WTC11 (cell line): ENCODE data around the gene SLC6A16. TPM values are rescaled to one million over a fixed set of nuclear protein-coding genes. Genes with fewer than 3 reads are reported as not detected.

Experiments
- ATAC-seq: fragments of 200-7000 bp; cut with Tn5 transposase; 2 replicates; pipeline ENCODE4 v1.10.0; 2021; ENCODE audit warnings: mild to moderate bottlenecking, moderate library complexity
- CTCF ChIA-PET: fragments of 300-600 bp; sonication (Branson Sonifier 250); formaldehyde crosslinking; loops from one replicate; lab custom pipeline; 2021; ENCODE audit warnings: antibody characterized with exemption; lab: Charles Lee
- POLR2A ChIA-PET: fragments of 350-600 bp; sonication (Branson Sonifier 250); formaldehyde crosslinking; loops from one replicate; lab custom pipeline; 2021; ENCODE audit warnings: antibody characterized with exemption; lab: Charles Lee
- DNase-seq: peaks from one replicate; pipeline ENCODE4 v3.0.0; 2021; ENCODE audit warnings: low spot score
- H3K27ac Mint-ChIP-seq: 2 replicates; pipeline ENCODE4 v1.8.0; 2021; ENCODE audit warnings: mixed read lengths
- H3K27me3 Mint-ChIP-seq: 2 replicates; pipeline ENCODE4 v1.8.0; 2021; ENCODE audit warnings: low read depth, mild to moderate bottlenecking, moderate library complexity, mixed read lengths
- H3K36me3 Mint-ChIP-seq: 2 replicates; pipeline ENCODE4 v1.8.0; 2021; ENCODE audit warnings: mixed read lengths
- H3K4me1 Mint-ChIP-seq: 2 replicates; pipeline ENCODE4 v1.8.0; 2022; ENCODE audit warnings: mixed read lengths
- H3K4me3 Mint-ChIP-seq: 2 replicates; pipeline ENCODE4 v1.8.0; 2021; ENCODE audit warnings: mild to moderate bottlenecking, moderate library complexity, mixed read lengths
- H3K9me3 Mint-ChIP-seq: 2 replicates; pipeline ENCODE4 v1.8.0; 2021; ENCODE audit warnings: mixed read lengths
- CDX4 ChIP-seq: fragments of 250-450 bp; sonication (Bioruptor Pico); IDR thresholded peaks from 2 replicates; pipeline ENCODE4 v1.9.0; 2021; ENCODE audit warnings: moderate library complexity, mild to moderate bottlenecking, inconsistent platforms, borderline replicate concordance
- CTCF ChIP-seq: fragments of 200-600 bp; IDR thresholded peaks from 2 replicates; pipeline ENCODE4 v1.8.0; 2022; ENCODE audit warnings: antibody characterized with exemption
- E2F1 ChIP-seq: sonication (generic); formaldehyde crosslinking; IDR thresholded peaks from 2 replicates; pipeline ENCODE4 v1.8.0; 2022; ENCODE audit warnings: mild to moderate bottlenecking, missing genetic modification reagents
- FOXP4 ChIP-seq: sonication (generic); formaldehyde crosslinking; IDR thresholded peaks from 2 replicates; pipeline ENCODE4 v1.8.0; 2022; ENCODE audit warnings: mild to moderate bottlenecking, missing genetic modification reagents
- MLX ChIP-seq: sonication (generic); formaldehyde crosslinking; IDR thresholded peaks from 2 replicates; pipeline ENCODE4 v1.8.1; 2023; ENCODE audit warnings: mild to moderate bottlenecking, missing genetic modification reagents, moderate library complexity
- MYBL2 ChIP-seq: sonication (generic); formaldehyde crosslinking; IDR thresholded peaks from 2 replicates; pipeline ENCODE4 v1.8.1; 2023; ENCODE audit warnings: mild to moderate bottlenecking, moderate library complexity, missing genetic modification reagents
- OVOL2 ChIP-seq: fragments of 250-450 bp; sonication (Bioruptor Pico); IDR thresholded peaks from 2 replicates; pipeline ENCODE4 v1.9.0; 2021; ENCODE audit warnings: mild to moderate bottlenecking, borderline replicate concordance
- RELA ChIP-seq: sonication (generic); formaldehyde crosslinking; IDR thresholded peaks from 2 replicates; pipeline ENCODE4 v1.8.1; 2022; ENCODE audit warnings: missing genetic modification reagents, mild to moderate bottlenecking, borderline replicate concordance
- SMAD3 ChIP-seq: sonication (generic); formaldehyde crosslinking; IDR thresholded peaks from 2 replicates; pipeline ENCODE4 v1.8.0; 2022; ENCODE audit warnings: missing genetic modification reagents, mild to moderate bottlenecking, borderline replicate concordance
- STAT6 ChIP-seq: sonication (generic); formaldehyde crosslinking; conservative IDR thresholded peaks from 2 replicates; pipeline ENCODE4 v1.8.1; 2023; ENCODE audit warnings: mild to moderate bottlenecking, low read depth, missing genetic modification reagents, moderate library complexity
- TCF7 ChIP-seq: sonication (generic); formaldehyde crosslinking; IDR thresholded peaks from 2 replicates; pipeline ENCODE4 v1.8.0; 2022; ENCODE audit warnings: mild to moderate bottlenecking, low read depth, missing genetic modification reagents, moderate library complexity
- TP53 ChIP-seq: sonication (generic); formaldehyde crosslinking; IDR thresholded peaks from 2 replicates; pipeline ENCODE4 v1.8.1; 2023; ENCODE audit warnings: mild to moderate bottlenecking, missing genetic modification reagents
- USF1 ChIP-seq: sonication (generic); formaldehyde crosslinking; IDR thresholded peaks from 2 replicates; pipeline ENCODE4 v1.8.0; 2022; ENCODE audit warnings: mild to moderate bottlenecking, missing genetic modification reagents
- ZMAT4 ChIP-seq: fragments of 250-450 bp; sonication (Bioruptor Pico); IDR thresholded peaks from 2 replicates; pipeline ENCODE4 v1.9.0; 2021; ENCODE audit warnings: mild to moderate bottlenecking
- ZNF138 ChIP-seq: sonication (generic); formaldehyde crosslinking; conservative IDR thresholded peaks from 2 replicates; pipeline ENCODE4 v1.8.1; 2022; ENCODE audit warnings: mild to moderate bottlenecking, moderate library complexity, missing genetic modification reagents
- ZNF232 ChIP-seq: sonication (generic); formaldehyde crosslinking; IDR thresholded peaks from 2 replicates; pipeline ENCODE4 v1.8.0; 2022; ENCODE audit warnings: mild to moderate bottlenecking, missing genetic modification reagents
- ZNF263 ChIP-seq: sonication (generic); formaldehyde crosslinking; IDR thresholded peaks from 2 replicates; pipeline ENCODE4 v1.8.1; 2022; ENCODE audit warnings: low read depth, mild to moderate bottlenecking, moderate library complexity, missing genetic modification reagents
- ZNF396 ChIP-seq: fragments of 250-450 bp; sonication (Bioruptor Pico); IDR thresholded peaks from 2 replicates; pipeline ENCODE4 v1.8.0; 2021; ENCODE audit warnings: mild to moderate bottlenecking, moderate library complexity, borderline replicate concordance
- ZNF416 ChIP-seq: fragments of 250-450 bp; sonication (Bioruptor Pico); IDR thresholded peaks from 2 replicates; pipeline ENCODE4 v1.9.0; 2021; ENCODE audit warnings: mild to moderate bottlenecking, inconsistent platforms
- ZSCAN18 ChIP-seq: fragments of 250-450 bp; sonication (Bioruptor Pico); IDR thresholded peaks from 2 replicates; pipeline ENCODE4 v2.1.2; 2022; ENCODE audit warnings: mild to moderate bottlenecking, moderate library complexity
- total RNA-seq: library from RNA; stranded (reverse); gene quantifications from 3 replicates; pipeline ENCODE4 v1.2.3, GENCODE V29; 2021

Gene SLC6A16
- total RNA-seq, 1 experiment from 2014 or later, result 1.5 TPM

GRCh38 chr19:49249933-49250332 lies 75.1 kb downstream of the SLC6A16 start:
- no peaks in the 10 kb centered on the region for H3K36me3 Mint-ChIP-seq
- ATAC-seq (no peak), DNase-seq (no peak)
- no peak for TF ChIP-seq USF1
- no peak for TF ChIP-seq CDX4 (CRISPR knock-in tag)
- TF ChIP-seq ZNF396 (CRISPR knock-in tag), result no peak
- TF ChIP-seq TP53, result no peak
- TF ChIP-seq SMAD3 (CRISPR knock-in tag), result no peak
- TF ChIP-seq ZNF263 (CRISPR knock-in tag), result no peak
- no peak for TF ChIP-seq STAT6 (CRISPR knock-in tag)
- no peak for TF ChIP-seq ZNF138 (CRISPR knock-in tag)
- no peak for TF ChIP-seq ZSCAN18 (CRISPR knock-in tag)
- no peak for TF ChIP-seq MYBL2 (CRISPR knock-in tag)
- TF ChIP-seq ZNF416 (CRISPR knock-in tag), result no peak
- no peak for TF ChIP-seq ZMAT4 (CRISPR knock-in tag)
- TF ChIP-seq OVOL2, result no peak
- no peak for TF ChIP-seq RELA
- TF ChIP-seq CTCF, result no peak
- TF ChIP-seq TCF7 (CRISPR knock-in tag), result no peak
- TF ChIP-seq FOXP4 (CRISPR knock-in tag), result no peak
- TF ChIP-seq MLX (CRISPR knock-in tag), result no peak
- no peak for TF ChIP-seq ZNF232
- no peak for TF ChIP-seq E2F1
- H3K27me3 Mint-ChIP-seq, result peaks cover 17% of the 10 kb centered on the region
- ChIA-PET CTCF (interaction anchor here (0.6 to 2.6 kb wide), 3 partner anchors 8 to 203 kb away, joined by 3 to 6 read pairs (median 3); no protein-coding TSS in a partner anchor), POLR2A (no interaction called here)
- peaks cover 11% of the 10 kb centered on the region for H3K9me3 Mint-ChIP-seq
- H3K4me1 Mint-ChIP-seq, result no peaks in the 10 kb centered on the region
- H3K4me3 Mint-ChIP-seq, result no peak overlapping the region
- H3K27ac Mint-ChIP-seq, result no peak overlapping the region
